ENCODE data around the gene SEC24C.
"Not testable (repeated sequence)": the region's sequence is repeated elsewhere in the genome, so short reads cannot be mapped to it uniquely, and the experiment has no call there.

GRCh38 chr10:73796035-73796434, 51.9 kb downstream of the SEC24C start:
- TF ChIP-seq SALL2 (CRISPR knock-in tag; IDR thresholded peaks at IDR 0.05); ZNF24 (IDR thresholded peaks at IDR 0.05); POLR2AphosphoS5 (IDR thresholded peaks at IDR 0.05; ENCODE audit: low read depth, low read length); NCOR1 (IDR thresholded peaks at IDR 0.05; ENCODE audit: borderline replicate concordance, low read length); ZSCAN20 (CRISPR knock-in tag; IDR thresholded peaks at IDR 0.05; ENCODE audit: borderline replicate concordance); ZNF143 (CRISPR knock-in tag; IDR thresholded peaks at IDR 0.05); SP5 (CRISPR knock-in tag; IDR thresholded peaks at IDR 0.05; ENCODE audit: borderline replicate concordance, low read depth); EP300 (IDR thresholded peaks at IDR 0.05; ENCODE audit: low read depth in 2 of 2, low read length in 2 of 2); EP300 (CRISPR knock-in tag; IDR thresholded peaks at IDR 0.05; ENCODE audit: borderline replicate concordance); CTCF (CRISPR knock-in tag; IDR thresholded peaks at IDR 0.05); ZC3H4 (CRISPR knock-in tag; IDR thresholded peaks at IDR 0.05; ENCODE audit: borderline replicate concordance); KDM1A (CRISPR knock-in tag; IDR thresholded peaks at IDR 0.05); HNRNPUL1 (IDR thresholded peaks at IDR 0.05; ENCODE audit: low read depth, low read length); U2AF2 (IDR thresholded peaks at IDR 0.05; ENCODE audit: low read depth, low read length): not testable (repeated sequence)
- TF ChIP-seq, protein P1, sequence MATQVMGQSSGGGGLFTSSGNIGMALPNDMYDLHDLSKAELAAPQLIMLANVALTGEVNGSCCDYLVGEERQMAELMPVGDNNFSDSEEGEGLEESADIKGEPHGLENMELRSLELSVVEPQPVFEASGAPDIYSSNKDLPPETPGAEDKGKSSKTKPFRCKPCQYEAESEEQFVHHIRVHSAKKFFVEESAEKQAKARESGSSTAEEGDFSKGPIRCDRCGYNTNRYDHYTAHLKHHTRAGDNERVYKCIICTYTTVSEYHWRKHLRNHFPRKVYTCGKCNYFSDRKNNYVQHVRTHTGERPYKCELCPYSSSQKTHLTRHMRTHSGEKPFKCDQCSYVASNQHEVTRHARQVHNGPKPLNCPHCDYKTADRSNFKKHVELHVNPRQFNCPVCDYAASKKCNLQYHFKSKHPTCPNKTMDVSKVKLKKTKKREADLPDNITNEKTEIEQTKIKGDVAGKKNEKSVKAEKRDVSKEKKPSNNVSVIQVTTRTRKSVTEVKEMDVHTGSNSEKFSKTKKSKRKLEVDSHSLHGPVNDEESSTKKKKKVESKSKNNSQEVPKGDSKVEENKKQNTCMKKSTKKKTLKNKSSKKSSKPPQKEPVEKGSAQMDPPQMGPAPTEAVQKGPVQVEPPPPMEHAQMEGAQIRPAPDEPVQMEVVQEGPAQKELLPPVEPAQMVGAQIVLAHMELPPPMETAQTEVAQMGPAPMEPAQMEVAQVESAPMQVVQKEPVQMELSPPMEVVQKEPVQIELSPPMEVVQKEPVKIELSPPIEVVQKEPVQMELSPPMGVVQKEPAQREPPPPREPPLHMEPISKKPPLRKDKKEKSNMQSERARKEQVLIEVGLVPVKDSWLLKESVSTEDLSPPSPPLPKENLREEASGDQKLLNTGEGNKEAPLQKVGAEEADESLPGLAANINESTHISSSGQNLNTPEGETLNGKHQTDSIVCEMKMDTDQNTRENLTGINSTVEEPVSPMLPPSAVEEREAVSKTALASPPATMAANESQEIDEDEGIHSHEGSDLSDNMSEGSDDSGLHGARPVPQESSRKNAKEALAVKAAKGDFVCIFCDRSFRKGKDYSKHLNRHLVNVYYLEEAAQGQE (IDR thresholded peaks at IDR 0.05; ENCODE audit: borderline replicate concordance in 1 of 2, low read depth in 1 of 2, low read length in 2 of 2) = not testable (repeated sequence)

All from HepG2 (cell line).